Right lobe of liver (tissue), 6 donors: Measurements from ENCODE around the gene RASSF8. TPM values are rescaled to one million over a fixed set of nuclear protein-coding genes. Genes with fewer than 3 reads are reported as not detected.

ENCODE experiments used
- ATAC-seq, 4 donors: fragments of 200-7000 bp; cut with Tn5 transposase; one replicate each; pipeline ENCODE4 v1.9.1; 2020; ENCODE audit warnings: mild to moderate bottlenecking in 4 of 4, moderate library complexity in 4 of 4
- DNase-seq, 3 donors: peaks; one replicate each; pipeline ENCODE4 v3.0.0-alpha.2; 2020
- H3K27ac ChIP-seq, 3 donors: fragments of 200-600 bp; one replicate each; pipeline ENCODE4 v1.8.0; 2022
- H3K27me3 ChIP-seq, 2 donors: fragments of 200-600 bp; one replicate each; pipeline ENCODE4 v1.8.0; 2022
- H3K36me3 ChIP-seq, 4 donors: fragments of 200-600 bp; sonication (generic) in 1 of 4; one replicate each; pipeline versions ENCODE4 v1.5.1 to v1.8.0; 2017 to 2022; ENCODE audit warnings: control low read depth in 1 of 4
- H3K4me1 ChIP-seq, 4 donors: fragments of 200-600 bp; sonication (generic) in 1 of 4; one replicate each; pipeline versions ENCODE4 v1.5.1 to v1.8.0; 2017 to 2022; ENCODE audit warnings: control low read depth in 1 of 4
- H3K4me3 ChIP-seq, 3 donors: fragments of 200-600 bp; one replicate each; pipeline ENCODE4 v1.8.0; 2022
- H3K9me3 ChIP-seq, 4 donors: fragments of 200-600 bp; sonication (generic) in 1 of 4; one replicate each; pipeline versions ENCODE4 v1.5.1 to v1.8.0; 2017 to 2022; ENCODE audit warnings: control low read depth in 1 of 4
- POLR2A ChIP-seq: fragments of 450-650 bp; IDR thresholded peaks from one replicate; pipeline ENCODE4 v1.6.1; 2017; ENCODE audit warnings: antibody characterized with exemption, mild to moderate bottlenecking
- WGBS: methylation state at CpG from one replicate; pipeline ENCODE4 v1.1.6; 2018; ENCODE audit warnings: low coverage, low lambda C conversion rate; ENCODE audit not compliant: insufficient coverage; ENCODE audit errors: missing lambda C conversion rate; 5-methylcytosine and 5-hydroxymethylcytosine counted together
- intact Hi-C, 2 donors: fragments of 100-400 bp; cut with DNase I; formaldehyde crosslinking; loops; one replicate each; pipeline versions ENCODE4 v1.11.2 to v1.14.1; 2022
- total RNA-seq, 6 experiments: library from RNA; depleted of rRNA in 2 of 6; stranded (reverse); fragments of >200 nt in 2 of 6; fragmentation: NEBNext Ultra II Directional in 3 of 6; extraction: Animal tissue kit (Norgen Biotek cat#: 25700) in 3 of 6; gene quantifications; one replicate each; pipeline versions ENCODE4 v1.1.0 to v1.2.4, GENCODE V29; 2016 to 2023
- TF ChIP-seq, protein P1 (sequence below), 4 donors: fragments of 200-600 bp in 3 of 4; fragments of 450-650 bp in 1 of 4; IDR thresholded peaks; one replicate each; pipeline versions ENCODE4 v1.5.1 to v1.8.0; 2016 to 2022; ENCODE audit warnings: antibody characterized with exemption in 4 of 4, mild to moderate bottlenecking in 2 of 4
- donor health status: DM: no; HTN: yes; CAD: no.
- donor health status: DM: no; HTN: no; CAD: no.
- donor health status: DM: no; HTN: no; CAD: no.
- donor health status: DM: no; HTN: yes; CAD: no.
- donor health status: DM: no; HTN: yes; CAD: no.

The RASSF8 gene
- total RNA-seq, 6 experiments from 2014 or later = 3.9 to 12.4 (median 7.3) TPM

DNA sequence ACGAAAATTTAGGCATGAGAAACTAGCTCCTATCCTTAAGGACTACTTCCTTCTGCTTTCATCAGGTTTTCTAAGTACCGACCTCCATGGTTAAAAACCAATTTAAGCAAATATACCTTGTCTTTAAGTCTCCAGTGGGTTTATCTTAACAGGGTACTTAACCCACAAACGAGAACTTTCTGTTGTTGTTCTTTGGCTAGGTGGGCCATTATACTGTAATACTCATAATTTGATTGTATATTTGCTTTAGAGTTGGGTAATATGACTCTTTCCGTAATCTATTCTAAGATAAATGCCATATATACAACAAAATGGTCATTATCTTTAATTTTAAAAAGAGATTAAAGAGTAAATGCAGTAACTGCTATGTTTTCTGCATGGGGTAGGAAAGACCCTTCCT is 21.6 kb downstream of the RASSF8 start:
- Histone ChIP-seq H3K9me3 (no peaks in the 10 kb centered on the region), H3K4me1 (no peaks in the 10 kb centered on the region), H3K4me3 (no peak overlapping the region), H3K27ac (no peak overlapping the region), H3K36me3 (no peaks in the 10 kb centered on the region), H3K27me3 (no peaks in the 10 kb centered on the region)
- 79% methylated on average over 4 of the region's 4 CpGs for whole genome bisulfite sequencing
- TF ChIP-seq, protein P1, sequence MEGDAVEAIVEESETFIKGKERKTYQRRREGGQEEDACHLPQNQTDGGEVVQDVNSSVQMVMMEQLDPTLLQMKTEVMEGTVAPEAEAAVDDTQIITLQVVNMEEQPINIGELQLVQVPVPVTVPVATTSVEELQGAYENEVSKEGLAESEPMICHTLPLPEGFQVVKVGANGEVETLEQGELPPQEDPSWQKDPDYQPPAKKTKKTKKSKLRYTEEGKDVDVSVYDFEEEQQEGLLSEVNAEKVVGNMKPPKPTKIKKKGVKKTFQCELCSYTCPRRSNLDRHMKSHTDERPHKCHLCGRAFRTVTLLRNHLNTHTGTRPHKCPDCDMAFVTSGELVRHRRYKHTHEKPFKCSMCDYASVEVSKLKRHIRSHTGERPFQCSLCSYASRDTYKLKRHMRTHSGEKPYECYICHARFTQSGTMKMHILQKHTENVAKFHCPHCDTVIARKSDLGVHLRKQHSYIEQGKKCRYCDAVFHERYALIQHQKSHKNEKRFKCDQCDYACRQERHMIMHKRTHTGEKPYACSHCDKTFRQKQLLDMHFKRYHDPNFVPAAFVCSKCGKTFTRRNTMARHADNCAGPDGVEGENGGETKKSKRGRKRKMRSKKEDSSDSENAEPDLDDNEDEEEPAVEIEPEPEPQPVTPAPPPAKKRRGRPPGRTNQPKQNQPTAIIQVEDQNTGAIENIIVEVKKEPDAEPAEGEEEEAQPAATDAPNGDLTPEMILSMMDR (IDR thresholded peaks at IDR 0.05) = no peak
- no peak for TF ChIP-seq POLR2A
- ATAC-seq (no peak), DNase-seq (no peak)
- intact Hi-C loops = no loop called here

DNA sequence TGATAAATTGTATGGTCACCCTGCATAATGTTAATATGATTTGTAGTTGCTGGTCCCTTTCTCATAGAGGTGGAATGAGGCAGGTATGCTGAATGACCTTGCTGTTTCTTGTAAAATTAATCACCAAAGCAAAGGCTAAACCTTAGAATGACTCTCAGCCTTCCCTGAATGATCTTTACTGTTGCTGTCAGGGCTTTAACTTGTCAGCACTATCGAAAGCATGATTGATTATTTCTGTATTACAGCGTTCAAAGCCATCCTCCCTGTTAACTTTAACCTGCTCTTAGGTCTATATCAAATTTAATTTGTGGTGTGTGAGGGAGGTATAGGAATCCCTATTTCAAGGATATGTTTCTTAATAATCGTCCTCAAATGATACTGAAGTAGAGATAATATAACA is 23.1 kb downstream of the RASSF8 start:
- WGBS = 61% methylated on average over 3 of the region's 3 CpGs
- no peak for ATAC-seq
- no peaks in the 10 kb centered on the region for H3K4me1 ChIP-seq
- TF ChIP-seq POLR2A = no peak
- TF ChIP-seq, protein P1 (IDR thresholded peaks at IDR 0.05) = no peak
- no peak overlapping the region for H3K4me3 ChIP-seq
- DNase-seq = no peak
- no peaks in the 10 kb centered on the region for H3K27me3 ChIP-seq
- intact Hi-C loops = no loop called here
- no peaks in the 10 kb centered on the region for H3K36me3 ChIP-seq
- no peaks in the 10 kb centered on the region for H3K9me3 ChIP-seq
- no peak overlapping the region for H3K27ac ChIP-seq

DNA sequence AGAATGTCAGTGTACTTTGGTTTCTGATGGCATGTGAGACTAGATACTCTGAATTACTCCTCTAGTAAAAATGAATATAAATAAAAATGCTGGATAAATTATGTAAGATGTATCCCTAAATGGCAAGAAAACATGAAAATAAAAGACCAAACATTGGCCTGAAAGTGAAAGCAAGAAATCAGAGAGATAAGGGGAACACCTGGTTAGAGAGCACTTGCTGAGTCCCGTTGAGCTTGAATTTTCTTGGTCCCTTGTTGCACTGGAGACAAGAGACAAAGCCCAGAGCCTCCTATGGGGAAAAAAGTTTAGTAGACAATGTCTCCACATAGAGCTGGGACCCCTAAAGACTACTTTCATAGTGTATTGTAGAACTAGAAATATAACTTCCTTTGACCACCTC is 23.9 kb downstream of the RASSF8 start:
- no peaks in the 10 kb centered on the region for H3K4me1 ChIP-seq
- H3K9me3 ChIP-seq = no peaks in the 10 kb centered on the region
- H3K27ac ChIP-seq = no peak overlapping the region

DNA sequence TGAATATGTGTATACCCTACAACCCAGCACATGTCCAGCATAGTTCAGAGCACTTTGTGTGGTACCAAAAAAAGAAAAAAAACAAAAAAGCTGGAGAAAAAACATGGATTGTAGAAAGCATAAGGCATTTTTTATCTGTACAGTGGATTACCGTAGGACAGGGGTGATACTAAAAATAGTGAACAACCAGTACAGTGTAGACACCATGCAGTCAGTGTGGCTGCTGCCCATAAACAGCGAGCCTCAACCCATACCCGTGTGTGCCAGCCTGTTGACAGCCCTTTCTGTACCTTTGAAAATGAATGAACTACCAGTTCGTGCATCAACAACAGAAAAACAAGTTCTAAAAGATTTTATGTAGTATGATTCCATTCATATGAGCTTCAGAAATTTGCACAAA is 25.1 kb downstream of the RASSF8 start:
- WGBS = 98% methylated on average over 4 of the region's 4 CpGs
- ATAC-seq (no peak), DNase-seq (no peak)
- no peaks in the 10 kb centered on the region for H3K9me3 ChIP-seq
- intact Hi-C loops = no loop called here
- H3K4me1 ChIP-seq = no peaks in the 10 kb centered on the region
- no peaks in the 10 kb centered on the region for H3K36me3 ChIP-seq
- no peak overlapping the region for H3K4me3 ChIP-seq
- no peak overlapping the region for H3K27ac ChIP-seq
- TF ChIP-seq, protein P1 (IDR thresholded peaks at IDR 0.05) = no peak
- no peak for TF ChIP-seq POLR2A
- H3K27me3 ChIP-seq = no peaks in the 10 kb centered on the region

More for the DNA sequence above, 23.9 kb downstream of the RASSF8 start:
- intact Hi-C loops = no loop called here
- DNase-seq = no peak
- no peak overlapping the region for H3K4me3 ChIP-seq
- no peaks in the 10 kb centered on the region for H3K36me3 ChIP-seq
- TF ChIP-seq POLR2A = no peak
- TF ChIP-seq, protein P1 (IDR thresholded peaks at IDR 0.05) = no peak
- ATAC-seq = peak in 1 of 4 donors; percentile 27
- WGBS = no CpG with 5 or more reads among the region's 1 CpG
- H3K27me3 ChIP-seq = no peaks in the 10 kb centered on the region

- no peak for TF ChIP-seq POLR2A
- TF ChIP-seq, protein P1 (IDR thresholded peaks at IDR 0.05) = no peak
- H3K27me3 ChIP-seq = no peaks in the 10 kb centered on the region
- DNase-seq = no peak
- H3K36me3 ChIP-seq = no peaks in the 10 kb centered on the region
- no peaks in the 10 kb centered on the region for H3K4me1 ChIP-seq
- intact Hi-C loops = no loop called here
- 89% methylated on average over 2 of the region's 2 CpGs for WGBS
- ATAC-seq = no peak
- H3K4me3 ChIP-seq = no peak overlapping the region
- no peaks in the 10 kb centered on the region for H3K9me3 ChIP-seq
- H3K27ac ChIP-seq = no peak overlapping the region
These were observed 26.3 kb downstream of the RASSF8 start for GRCh38 chr12:25984759-25985158.
